NK-92 treated with Interleukin-12 subunit alpha and Interleukin-12 subunit beta, amount 100 ng/mL, for 24 hours (cell line): ENCODE data around the gene FAM170B.

Experiments used
- DNase-seq: peaks from one replicate; lab custom pipeline; 2025; lab: John Stamatoyannopoulos, UW

Gene FAM170B

DNA sequence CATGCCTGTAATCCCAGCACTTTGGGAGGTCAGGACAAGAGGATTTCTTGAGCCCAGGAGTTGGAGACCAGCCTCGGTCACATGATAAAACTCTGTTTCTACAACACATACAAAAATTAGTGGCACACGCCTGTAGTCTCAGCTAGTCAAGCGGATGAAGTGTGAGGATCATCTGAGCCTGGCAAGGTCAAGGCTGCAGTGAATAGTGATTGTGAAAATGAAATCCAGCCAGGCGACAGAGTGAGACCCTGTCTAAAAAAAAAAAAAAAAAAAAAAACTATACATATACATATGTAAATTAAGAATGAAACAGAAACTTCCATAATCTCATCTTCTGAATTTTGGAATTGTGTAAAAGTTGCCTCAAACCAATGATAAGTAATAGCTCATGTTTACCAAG, 18.2 kb upstream of the FAM170B start:
- DNase-seq: no peak

GRCh38 chr10:49151481-49151880, 17.7 kb upstream of the FAM170B start:
- DNase-seq: no peak

GRCh38 chr10:49151025-49151445, 17.2 kb upstream of the FAM170B start:
- DNase-seq: no peak

DNA sequence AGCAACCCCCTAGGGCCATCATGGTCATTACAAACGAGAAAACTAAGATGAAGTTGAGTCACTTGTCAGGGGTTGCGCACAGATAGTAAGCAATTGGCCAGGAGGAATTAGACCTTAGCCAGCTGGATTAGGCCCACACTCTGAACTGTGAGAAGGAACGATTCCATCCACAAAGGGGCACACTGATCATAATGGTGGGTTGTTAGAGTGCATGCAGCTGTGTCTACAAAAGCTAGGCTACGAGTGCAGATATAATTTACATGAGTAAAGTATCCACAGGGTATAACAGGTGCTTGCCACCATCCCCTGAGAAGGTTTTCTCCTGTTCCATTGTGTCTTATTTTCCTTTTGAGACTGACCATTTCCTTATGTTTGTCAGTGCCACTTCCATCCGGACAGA, 16.6 kb upstream of the FAM170B start:
- DNase-seq: no peak

DNA sequence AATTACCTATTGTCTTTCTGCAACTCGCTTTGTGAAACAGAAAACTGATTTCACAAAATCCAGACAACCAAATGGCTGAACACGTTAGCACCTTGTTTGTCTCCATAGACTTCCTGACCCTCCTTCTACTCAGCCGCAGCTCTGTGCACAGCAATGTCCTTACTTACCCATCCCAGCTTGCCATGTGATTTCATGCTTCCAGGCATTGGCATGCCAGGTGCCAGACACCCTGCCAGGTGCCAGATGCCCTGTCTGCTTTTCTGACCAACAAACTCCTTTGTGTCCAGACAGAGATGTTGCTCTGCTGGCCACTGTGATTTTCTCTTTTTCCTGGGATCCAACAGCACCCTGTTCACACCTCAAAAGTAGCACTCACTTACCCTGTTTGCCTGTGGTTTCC, 16.1 kb upstream of the FAM170B start:
- DNase-seq: no peak

- DNase-seq: no peak
Observed at GRCh38 chr10:49144058-49144720, 10.4 kb upstream of the FAM170B start.

DNA sequence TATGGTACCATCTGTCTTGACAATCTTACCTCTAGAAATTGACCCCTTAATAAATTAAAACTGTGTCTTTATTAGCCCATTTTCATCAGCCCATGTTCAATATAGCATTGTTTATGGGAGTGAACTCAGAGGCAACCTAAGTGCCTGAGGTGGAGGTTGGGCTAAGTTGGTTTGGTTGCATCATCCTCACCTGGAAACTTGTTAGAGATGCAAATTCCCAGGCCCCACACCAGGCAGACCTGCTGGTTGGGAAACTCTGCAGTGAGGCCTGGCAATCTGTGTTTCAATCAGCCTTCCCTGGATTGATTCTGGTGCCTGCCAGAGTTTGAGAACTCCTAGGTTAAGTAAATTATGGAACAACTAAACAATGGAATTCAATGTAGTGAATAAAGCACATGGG, 9.4 kb upstream of the FAM170B start:
- DNase-seq: no peak

DNA sequence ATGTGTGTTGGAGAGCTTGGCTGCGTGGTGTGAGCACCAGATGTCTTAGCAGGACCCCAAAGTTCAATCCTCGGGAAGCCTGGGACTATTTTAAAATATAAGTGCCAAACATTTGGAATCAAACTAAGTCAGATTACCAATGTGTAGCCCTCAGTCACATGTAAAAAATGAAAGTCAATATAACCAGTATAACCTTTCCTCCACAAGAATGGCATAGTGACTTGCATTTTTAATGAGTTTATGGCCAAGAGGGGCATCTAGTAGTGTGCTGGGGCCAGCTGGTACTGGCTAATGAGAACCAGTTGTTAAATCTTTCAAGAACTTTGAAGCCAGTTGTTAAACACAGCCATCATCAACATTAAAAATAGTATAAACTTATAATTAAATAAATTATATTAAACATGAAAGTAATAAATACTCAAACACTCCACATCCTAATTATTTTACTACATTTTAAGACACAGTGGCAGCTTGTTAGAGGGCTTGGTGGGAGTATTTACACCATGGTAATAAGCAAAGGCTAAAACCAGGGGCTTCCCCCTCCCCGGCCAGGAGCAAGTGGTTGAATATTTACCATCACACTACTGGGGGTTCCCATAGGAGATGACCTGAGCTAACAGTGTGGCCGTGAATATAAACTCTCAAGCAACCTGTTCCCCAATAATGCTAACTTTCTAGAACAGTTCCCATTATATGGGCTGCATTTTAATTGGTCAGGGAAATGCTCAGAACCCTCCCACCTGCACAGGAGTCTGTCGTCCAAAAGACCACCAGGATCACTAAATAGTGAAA, 7.9 kb upstream of the FAM170B start:
- DNase-seq: no peak

DNA sequence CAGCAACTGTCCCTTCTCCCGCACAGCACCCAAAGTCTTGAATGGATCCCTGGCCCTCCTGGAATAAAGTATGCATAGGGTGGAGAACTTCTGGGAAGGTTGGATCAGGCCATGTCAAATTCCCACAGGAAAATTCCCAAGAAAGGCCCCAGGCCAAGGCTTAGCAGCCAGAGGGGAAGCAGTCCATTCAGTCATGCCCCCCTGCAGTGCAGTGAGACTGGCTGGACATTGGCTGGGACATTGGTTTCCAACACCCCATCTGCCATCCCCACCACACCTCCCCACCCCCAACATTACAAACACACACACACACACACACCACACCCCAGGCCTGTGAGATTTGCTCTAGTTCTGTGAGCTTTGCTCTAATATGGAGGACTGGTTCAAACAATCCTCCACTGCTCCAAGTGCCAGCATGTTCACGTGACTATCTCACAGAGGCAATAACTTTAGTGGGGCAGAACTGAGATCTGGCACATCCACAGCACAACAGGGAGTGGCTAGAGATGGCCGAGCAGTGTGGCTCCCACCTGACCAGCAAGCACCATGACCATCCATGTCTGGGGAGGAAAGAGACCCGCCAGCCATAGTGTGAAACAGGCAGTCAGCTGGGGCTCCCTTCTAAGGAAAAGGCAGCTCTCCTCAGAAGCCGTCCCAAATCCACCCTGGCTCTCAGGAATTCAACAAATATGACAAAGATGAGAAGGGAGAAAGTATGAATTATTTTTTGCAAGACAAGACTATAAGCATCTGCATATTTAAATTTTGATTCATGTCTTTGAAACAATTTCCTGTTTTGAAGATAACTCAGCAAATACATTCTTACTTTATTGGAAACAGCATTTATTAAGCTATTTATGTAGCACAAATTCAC, 6.7 kb upstream of the FAM170B start:
- no peak for DNase-seq

- DNase-seq: peak; percentile 4
Observed at GRCh38 chr10:49139846-49140195, 6.0 kb upstream of the FAM170B start.

- DNase-seq: no peak
Observed at GRCh38 chr10:49139028-49139845, 5.4 kb upstream of the FAM170B start.

DNA sequence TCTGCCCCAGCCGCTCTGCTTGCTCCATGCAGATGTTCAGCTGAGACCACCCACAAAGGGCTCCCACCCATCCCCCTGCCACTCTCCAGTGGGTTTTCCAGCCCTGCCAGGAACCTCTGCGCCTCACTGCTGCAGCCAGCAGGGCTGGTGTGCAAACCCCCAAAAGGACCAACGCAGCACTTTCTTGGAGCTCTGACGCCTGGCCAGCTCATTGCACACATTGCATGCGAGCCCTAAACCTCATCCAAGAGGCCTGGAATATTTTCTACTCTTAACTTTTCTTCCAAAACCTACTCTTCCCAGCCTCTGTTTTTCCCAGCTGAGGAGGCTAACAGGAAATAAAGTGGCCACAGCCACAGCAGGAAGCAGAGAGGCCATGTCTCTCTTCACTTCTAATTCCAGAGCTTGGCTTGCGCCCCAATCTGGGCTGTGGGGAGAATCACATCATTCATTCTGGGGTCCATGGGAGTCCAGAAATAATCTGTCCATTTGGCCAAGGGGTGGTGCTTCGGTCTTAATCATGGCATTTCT, 4.6 kb upstream of the FAM170B start:
- DNase-seq: no peak

GRCh38 chr10:49136525-49136924, 2.7 kb upstream of the FAM170B start:
- no peak for DNase-seq

DNA sequence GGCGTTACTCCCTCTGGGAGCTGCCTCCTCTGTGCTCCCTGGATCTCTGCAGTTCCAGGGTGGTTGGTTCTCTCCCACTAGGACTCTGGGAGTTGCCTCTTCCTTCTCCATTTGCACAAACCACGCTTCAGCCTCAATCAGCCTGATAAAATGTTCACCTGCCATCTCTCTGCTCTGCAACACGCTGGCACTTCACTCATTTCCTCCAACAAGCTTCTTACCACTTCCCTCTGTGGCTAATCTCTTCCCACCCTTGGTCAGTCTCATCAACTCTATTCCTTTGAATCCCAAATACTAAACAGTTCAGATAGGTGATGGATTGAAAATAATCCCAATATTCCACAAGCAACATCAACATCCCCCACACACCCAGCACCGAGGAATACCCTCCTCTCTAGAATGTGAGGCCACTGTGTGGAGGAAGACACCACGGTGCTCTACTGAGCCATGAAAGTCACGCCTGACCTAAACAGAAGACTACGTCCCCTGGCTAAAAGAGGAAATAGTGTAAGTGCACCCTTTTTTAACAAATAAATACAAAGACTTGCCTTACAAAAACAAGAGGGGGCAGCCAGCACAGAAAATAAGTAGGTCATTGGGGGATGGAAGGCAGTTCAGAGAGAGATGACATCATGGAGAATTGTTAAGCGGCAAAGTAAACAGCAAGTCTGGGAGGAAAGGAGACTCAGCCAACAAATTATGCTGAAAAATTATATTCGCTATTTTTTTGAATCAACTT, 1.9 kb upstream of the FAM170B start:
- DNase-seq: no peak

DNA sequence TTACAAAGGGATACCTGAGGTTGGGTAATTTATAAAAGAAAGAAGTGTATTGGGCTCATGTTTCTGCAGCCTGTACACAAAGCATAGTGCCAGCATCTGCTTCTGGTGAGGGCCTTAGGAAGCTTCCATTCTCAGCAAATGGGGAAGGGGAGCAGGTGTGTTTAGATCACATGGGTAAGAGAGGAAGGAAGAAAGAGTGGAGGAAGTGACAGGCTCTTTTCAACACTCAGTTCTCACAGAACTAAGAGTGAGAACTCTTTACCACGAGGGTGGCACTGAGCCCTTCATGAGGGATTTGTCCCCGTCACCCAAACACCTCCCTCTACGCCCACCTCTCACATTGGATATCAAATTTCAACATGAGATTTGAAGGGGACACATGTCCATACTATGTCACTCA, 506 bp upstream of the FAM170B start:
- DNase-seq: no peak

- no peak for DNase-seq
Observed at GRCh38 chr10:49132362-49132737, 1.5 kb downstream of the FAM170B start.

- no peak for DNase-seq
Observed at GRCh38 chr10:49131507-49132361, 2.1 kb downstream of the FAM170B start.

- DNase-seq: no peak
Observed at GRCh38 chr10:49129376-49129775, 4.4 kb downstream of the FAM170B start.

DNA sequence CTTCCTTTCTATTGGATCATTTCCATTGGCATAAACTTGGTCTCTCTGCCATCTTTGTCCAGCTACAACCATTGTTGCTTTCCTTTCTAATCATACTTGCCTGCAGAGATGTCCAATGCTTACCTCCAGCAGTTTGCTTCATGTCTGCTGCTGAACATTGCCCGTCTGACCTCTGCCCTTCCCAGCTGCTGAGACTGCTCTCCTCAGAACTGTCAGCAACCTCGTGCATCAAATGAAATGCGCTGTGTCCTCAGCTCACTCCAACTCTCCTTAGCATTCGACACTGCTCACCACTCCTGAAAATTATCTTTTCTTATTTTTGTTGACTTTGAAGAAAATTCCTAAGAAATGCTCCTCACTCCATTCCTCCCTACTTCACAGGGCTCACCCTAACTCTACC, 5.0 kb downstream of the FAM170B start:
- DNase-seq: no peak
